GM19023 (cell line): Measurements from ENCODE around the gene PTMA.
"Not testable (repeated sequence)": the region's sequence is repeated elsewhere in the genome, so short reads cannot be mapped to it uniquely, and the experiment has no call there.

ENCODE experiments used
- ATAC-seq: cut with Tn5 transposase; IDR thresholded peaks from one replicate; pipeline ENCODE4 v1.9.1; 2021; ENCODE audit warnings: mild to moderate bottlenecking, moderate library complexity; ENCODE audit not compliant: unreplicated experiment

The PTMA gene

DNA sequence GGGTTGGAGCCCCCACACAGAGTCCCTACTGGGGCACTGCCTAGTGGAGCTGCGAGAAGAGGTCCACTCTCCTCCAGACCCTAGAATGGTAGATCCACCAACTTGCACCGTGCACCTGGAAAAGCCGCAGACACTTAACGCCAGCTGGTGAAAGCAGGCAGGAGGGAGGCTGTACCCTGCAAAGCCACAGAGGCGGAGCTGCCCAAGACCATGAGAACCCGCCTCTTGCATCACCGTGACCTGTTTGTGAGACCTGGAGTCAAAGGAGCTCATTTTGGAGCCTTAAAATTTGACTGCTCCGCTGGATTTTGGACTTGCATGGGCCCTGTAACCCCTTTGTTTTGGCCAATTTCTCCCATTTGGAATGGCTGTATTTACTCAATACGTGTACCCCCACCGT is 40.7 kb downstream of the PTMA start:
- not testable (repeated sequence) for ATAC-seq

DNA sequence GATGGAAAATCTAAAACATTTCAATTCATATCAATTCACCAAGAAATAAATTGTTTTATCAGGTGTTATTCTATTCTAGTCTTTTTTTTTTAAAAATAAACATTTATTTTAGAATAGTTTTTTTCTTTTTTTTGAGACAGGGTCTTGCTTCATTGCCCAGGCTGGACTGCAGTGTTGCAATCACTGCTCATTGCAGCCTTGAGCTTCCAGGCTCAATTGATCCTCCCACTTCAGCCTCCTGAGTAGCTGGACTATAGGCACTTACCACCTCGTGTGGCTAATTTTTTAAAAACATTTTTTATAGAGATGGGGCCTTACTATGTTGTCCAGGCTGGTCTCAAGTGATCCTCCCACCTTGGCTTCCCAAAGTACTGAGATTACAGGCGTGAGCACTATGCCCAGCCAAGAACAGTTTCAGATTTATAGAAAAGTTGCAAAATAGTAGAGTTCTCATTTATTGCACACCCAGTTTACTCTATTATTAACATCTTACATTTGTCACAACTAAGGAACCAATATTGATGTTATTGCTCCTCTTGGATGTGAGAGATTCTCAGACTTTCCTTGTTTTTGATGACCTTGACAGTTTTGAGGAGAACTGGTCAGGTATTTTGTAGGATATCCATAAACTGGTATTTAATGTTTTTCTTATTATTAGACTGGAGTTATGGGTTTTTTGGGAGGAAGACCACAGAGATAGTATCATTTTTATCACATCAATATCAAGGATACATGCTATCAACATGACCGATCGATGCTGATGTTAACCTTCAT is 42.9 kb downstream of the PTMA start:
- no peak for ATAC-seq

DNA sequence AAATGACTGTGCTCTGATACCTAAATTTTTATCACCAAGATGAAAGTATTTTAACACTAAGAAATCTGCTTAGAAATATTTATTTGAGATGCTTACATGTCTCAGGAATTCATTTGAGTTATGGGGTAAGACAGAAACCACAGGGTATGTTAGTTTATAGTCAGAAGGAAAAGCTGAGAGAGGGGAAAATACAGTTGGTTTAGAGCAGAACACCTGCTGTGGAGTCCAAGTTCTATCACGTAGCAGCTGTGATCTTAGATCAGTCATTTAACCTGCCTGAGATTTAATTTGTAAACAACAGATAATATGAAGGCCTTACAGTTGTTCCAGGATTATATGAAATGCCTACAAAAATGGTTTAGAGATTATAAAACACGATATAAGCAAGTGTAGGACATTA is 43.7 kb downstream of the PTMA start:
- ATAC-seq, result no peak

DNA sequence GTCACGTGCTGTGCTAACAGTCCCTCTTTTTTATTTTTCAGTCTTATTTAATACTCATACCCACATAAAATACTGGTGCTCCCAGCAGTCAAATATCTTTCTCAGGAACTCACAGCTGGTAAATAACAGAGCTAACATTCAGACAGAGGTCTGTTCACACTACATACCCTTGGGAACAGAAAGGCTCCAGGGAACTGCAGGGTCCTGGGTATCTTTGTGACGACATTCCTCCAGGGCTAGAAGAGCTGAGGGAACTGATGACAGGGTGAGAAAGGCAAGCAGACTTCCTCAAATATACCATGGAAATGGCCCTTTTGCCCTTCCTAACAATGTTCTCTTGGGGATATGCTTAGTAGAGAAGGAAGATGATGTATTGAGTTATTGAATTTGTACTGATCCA is 53.4 kb downstream of the PTMA start:
- ATAC-seq, result no peak
